Liver (tissue), 2 donors: ENCODE results near the gene EWSR1.

Experiments
- MAX ChIP-seq: IDR thresholded peaks from 2 replicates; pipeline ENCODE4 v1.6.1; 2016; ENCODE audit warnings: antibody characterized with exemption
- RAD21 ChIP-seq, 2 donors: IDR thresholded peaks; 2 replicates each; pipeline ENCODE4 v1.6.1; 2016; ENCODE audit warnings: antibody characterized with exemption in 2 of 2, mild to moderate bottlenecking in 2 of 2
- TAF1 ChIP-seq: conservative IDR thresholded peaks from 2 replicates; pipeline ENCODE4 v1.6.1; 2016; ENCODE audit warnings: antibody characterized with exemption, mild to moderate bottlenecking
- ZBTB33 ChIP-seq: IDR thresholded peaks from 2 replicates; pipeline ENCODE4 v1.6.1; 2016; ENCODE audit warnings: antibody characterized with exemption
- donor health status: healthy.

- no peak for TF ChIP-seq MAX
- TF ChIP-seq RAD21 (IDR thresholded peaks at IDR 0.05): no peak
- no peak for TF ChIP-seq ZBTB33
- no peak for TF ChIP-seq TAF1
These were observed 39.6 kb downstream of the EWSR1 start for GRCh38 chr22:29307596-29308147.
